ENCODE measurements around the gene MAPKAPK2.

Gene MAPKAPK2

GRCh38 chr1:206696812-206697585 lies 12.3 kb downstream of the MAPKAPK2 start:
- TF ChIP-seq TAF1 (IDR thresholded peaks at IDR 0.05; ENCODE audit: low read depth) (no peak), RAD21 (IDR thresholded peaks at IDR 0.05; ENCODE audit: low read depth) (no peak), MAX (IDR thresholded peaks at IDR 0.05) (no peak), CREB1 (IDR thresholded peaks at IDR 0.05; ENCODE audit: low read depth) (no peak), YY1 (IDR thresholded peaks at IDR 0.05; ENCODE audit: low read depth) (no peak)
- TF ChIP-seq, protein P1, sequence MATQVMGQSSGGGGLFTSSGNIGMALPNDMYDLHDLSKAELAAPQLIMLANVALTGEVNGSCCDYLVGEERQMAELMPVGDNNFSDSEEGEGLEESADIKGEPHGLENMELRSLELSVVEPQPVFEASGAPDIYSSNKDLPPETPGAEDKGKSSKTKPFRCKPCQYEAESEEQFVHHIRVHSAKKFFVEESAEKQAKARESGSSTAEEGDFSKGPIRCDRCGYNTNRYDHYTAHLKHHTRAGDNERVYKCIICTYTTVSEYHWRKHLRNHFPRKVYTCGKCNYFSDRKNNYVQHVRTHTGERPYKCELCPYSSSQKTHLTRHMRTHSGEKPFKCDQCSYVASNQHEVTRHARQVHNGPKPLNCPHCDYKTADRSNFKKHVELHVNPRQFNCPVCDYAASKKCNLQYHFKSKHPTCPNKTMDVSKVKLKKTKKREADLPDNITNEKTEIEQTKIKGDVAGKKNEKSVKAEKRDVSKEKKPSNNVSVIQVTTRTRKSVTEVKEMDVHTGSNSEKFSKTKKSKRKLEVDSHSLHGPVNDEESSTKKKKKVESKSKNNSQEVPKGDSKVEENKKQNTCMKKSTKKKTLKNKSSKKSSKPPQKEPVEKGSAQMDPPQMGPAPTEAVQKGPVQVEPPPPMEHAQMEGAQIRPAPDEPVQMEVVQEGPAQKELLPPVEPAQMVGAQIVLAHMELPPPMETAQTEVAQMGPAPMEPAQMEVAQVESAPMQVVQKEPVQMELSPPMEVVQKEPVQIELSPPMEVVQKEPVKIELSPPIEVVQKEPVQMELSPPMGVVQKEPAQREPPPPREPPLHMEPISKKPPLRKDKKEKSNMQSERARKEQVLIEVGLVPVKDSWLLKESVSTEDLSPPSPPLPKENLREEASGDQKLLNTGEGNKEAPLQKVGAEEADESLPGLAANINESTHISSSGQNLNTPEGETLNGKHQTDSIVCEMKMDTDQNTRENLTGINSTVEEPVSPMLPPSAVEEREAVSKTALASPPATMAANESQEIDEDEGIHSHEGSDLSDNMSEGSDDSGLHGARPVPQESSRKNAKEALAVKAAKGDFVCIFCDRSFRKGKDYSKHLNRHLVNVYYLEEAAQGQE (IDR thresholded peaks at IDR 0.05; ENCODE audit: low read depth): no peak

GRCh38 chr1:206698011-206698410 lies 13.3 kb downstream of the MAPKAPK2 start:
- TF ChIP-seq EGR1 (IDR thresholded peaks at IDR 0.05) (no peak), NFIC (IDR thresholded peaks at IDR 0.05) (no peak), EP300 (IDR thresholded peaks at IDR 0.05; ENCODE audit: borderline replicate concordance) (no peak), CREB1 (IDR thresholded peaks at IDR 0.05; ENCODE audit: low read depth) (no peak), CEBPB (IDR thresholded peaks at IDR 0.05) (no peak), YY1 (IDR thresholded peaks at IDR 0.05; ENCODE audit: low read depth) (no peak), RAD21 (IDR thresholded peaks at IDR 0.05; ENCODE audit: low read depth) (no peak), ZBTB7A (IDR thresholded peaks at IDR 0.05; ENCODE audit: low read depth) (no peak), TAF1 (IDR thresholded peaks at IDR 0.05; ENCODE audit: low read depth) (no peak), USF1 (IDR thresholded peaks at IDR 0.05) (no peak), MAX (IDR thresholded peaks at IDR 0.05) (no peak)
- TF ChIP-seq, protein P1 (IDR thresholded peaks at IDR 0.05; ENCODE audit: low read depth): no peak

- TF ChIP-seq USF1 (IDR thresholded peaks at IDR 0.05): no peak
- no peak for TF ChIP-seq YY1 (IDR thresholded peaks at IDR 0.05; ENCODE audit: low read depth)
- TF ChIP-seq CEBPB (IDR thresholded peaks at IDR 0.05): no peak
- no peak for TF ChIP-seq EGR1 (IDR thresholded peaks at IDR 0.05)
- TF ChIP-seq RAD21 (IDR thresholded peaks at IDR 0.05; ENCODE audit: low read depth): no peak
Measured at GRCh38 chr1:206699000-206699586, 14.4 kb downstream of the MAPKAPK2 start.

DNA sequence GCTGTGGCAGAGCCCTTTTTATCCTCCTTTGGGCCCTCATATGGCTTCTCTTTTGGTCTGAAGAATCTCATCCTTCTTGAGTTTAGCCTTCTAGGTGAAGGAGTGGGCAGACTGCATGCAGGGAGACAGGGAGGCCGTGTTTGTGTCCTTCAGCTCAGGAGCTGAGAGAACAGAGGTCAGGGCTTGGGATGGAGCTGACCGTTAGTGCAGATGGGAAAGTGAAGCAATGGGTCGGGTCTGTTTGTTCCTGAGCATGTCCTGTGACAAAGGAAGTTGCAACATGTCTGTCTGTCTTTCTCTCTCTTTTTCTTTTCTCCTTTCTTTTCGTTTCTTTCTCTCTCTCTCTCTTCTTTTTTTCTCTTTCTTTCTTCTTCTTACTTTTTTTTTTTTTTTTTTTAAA lies 14.9 kb downstream of the MAPKAPK2 start:
- TF ChIP-seq MAX (IDR thresholded peaks at IDR 0.05) (no peak), ZBTB7A (IDR thresholded peaks at IDR 0.05; ENCODE audit: low read depth) (no peak), NFIC (IDR thresholded peaks at IDR 0.05) (no peak), EGR1 (IDR thresholded peaks at IDR 0.05) (no peak), CREB1 (IDR thresholded peaks at IDR 0.05; ENCODE audit: low read depth) (no peak), FOXM1 (IDR thresholded peaks at IDR 0.05; ENCODE audit: borderline replicate concordance, low read depth) (no peak), TAF1 (IDR thresholded peaks at IDR 0.05; ENCODE audit: low read depth) (no peak), RAD21 (IDR thresholded peaks at IDR 0.05; ENCODE audit: low read depth) (no peak), TCF12 (IDR thresholded peaks at IDR 0.05; ENCODE audit: low read depth) (no peak), EP300 (IDR thresholded peaks at IDR 0.05; ENCODE audit: borderline replicate concordance) (no peak)
- TF ChIP-seq, protein P1 (IDR thresholded peaks at IDR 0.05; ENCODE audit: low read depth): no peak
